NCI-H1930 (cell line): ENCODE data around the gene FERMT2.
"Not testable (repeated sequence)": the region's sequence is repeated elsewhere in the genome, so short reads cannot be mapped to it uniquely, and the experiment has no call there.

Experiments used
- DNase-seq, 2 experiments: peaks; one replicate each; lab custom pipeline; 2025; lab: John Stamatoyannopoulos, UW

FERMT2 gene

GRCh38 chr14:52948039-52948438 lies 2.8 kb downstream of the FERMT2 start:
- DNase-seq: no peak

- DNase-seq: no peak
Observed at GRCh38 chr14:52944254-52944653, 6.6 kb downstream of the FERMT2 start.

DNA sequence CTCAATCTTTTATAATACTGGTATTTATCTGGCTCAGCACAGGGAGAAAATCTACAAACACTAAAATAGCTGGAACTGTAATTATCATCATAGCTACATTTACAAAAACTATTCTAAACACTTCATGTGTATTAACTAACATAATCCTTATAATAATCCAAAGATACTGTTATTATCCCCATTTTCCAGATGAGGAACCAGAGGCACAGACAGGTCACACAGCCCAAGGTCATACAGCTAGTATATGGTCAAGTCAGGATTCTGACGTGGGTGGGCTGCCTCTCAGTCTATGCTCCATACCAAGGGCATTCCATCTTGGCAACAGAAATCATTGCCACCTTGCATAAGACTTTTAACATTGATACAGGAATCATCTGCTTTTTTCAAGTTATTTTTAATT lies 11.4 kb downstream of the FERMT2 start:
- no peak for DNase-seq

DNA sequence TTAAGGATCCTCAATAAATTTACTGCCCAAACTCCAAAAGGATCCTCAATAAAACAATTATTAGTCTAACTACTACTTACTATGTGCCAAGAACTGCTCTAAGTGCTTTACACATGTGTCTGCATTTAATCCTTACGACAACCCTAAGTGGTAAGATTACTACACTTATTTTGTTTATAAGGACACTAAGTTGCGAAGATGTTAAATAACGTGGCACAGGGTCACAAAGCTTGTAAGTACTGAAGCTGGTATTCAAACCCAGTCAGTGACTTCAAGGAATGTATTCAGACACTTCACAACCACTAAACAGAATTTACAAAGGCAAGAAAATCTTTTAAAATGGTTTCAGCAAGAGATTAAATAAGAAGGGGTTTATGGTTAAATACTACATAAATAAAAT lies 13.0 kb downstream of the FERMT2 start:
- no peak for DNase-seq

- no peak for DNase-seq
Observed at GRCh38 chr14:52937306-52937705, 13.5 kb downstream of the FERMT2 start.

DNA sequence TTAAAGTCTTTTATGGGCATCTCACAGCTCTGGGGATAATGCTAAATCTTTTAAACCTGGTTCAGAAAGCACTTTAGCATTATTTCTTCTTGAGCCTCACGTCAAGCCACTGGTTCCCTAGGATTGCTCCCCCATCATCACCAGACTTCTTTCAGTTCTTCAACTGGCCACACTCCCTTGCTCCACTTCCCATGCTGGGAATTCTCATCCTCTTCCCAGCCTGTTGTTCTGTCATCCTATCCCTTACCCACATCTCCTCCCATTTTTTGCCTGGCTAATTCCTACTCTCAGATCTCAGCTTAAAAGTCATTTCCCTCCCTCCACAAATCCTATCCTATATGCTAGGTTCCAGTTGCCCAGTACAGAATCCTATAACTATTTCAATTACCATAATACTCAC lies 14.4 kb downstream of the FERMT2 start:
- no peak for DNase-seq

- DNase-seq: no peak
Observed at GRCh38 chr14:52935833-52936232, 15.0 kb downstream of the FERMT2 start.

DNA sequence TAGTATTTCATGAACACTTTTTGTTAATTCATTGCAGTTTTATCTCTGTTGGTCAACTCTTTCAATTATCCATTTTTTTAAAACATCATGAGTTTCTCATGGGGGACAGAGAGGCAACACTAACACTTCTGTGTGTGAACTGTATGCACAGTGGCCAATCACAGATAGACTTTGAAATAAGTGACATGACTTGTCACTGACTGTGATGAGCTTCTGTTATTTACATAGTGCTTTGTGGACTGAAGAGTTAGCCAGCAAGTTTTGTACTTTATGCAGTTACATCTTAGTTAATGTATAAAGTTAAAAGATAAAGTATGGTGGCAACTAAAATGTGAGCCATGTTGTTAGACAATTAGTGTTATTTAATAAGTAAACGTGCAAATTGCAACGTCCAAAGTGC lies 16.1 kb downstream of the FERMT2 start:
- no peak for DNase-seq

DNA sequence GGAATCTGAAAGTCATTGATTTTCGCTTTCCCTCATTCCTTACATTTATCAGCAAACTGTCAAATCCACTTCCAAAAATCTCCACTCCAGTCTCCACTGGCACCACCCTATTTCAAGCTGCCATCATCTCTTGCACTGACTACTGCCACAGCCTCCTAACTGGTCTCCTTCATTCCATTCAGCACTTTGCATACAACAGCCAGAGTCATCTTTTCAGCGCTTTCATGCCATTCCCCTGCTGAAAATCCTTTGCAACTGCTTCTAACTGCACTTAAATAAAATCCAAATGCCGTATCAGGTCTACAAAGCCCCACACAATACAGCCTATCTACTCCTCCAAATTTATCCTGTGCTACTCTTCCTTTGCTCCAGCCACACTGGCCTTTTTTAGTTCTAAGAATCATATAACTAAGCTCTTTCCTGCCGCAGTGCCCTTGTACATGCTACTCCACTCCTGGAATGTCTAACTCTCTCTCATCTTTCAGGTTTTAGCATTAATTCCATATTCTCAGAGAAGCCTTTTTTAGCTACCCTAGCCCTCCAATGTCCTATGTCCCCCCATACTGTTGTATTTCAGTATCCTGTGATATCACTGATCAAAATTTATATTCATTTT lies 21.6 kb downstream of the FERMT2 start:
- no peak for DNase-seq

DNA sequence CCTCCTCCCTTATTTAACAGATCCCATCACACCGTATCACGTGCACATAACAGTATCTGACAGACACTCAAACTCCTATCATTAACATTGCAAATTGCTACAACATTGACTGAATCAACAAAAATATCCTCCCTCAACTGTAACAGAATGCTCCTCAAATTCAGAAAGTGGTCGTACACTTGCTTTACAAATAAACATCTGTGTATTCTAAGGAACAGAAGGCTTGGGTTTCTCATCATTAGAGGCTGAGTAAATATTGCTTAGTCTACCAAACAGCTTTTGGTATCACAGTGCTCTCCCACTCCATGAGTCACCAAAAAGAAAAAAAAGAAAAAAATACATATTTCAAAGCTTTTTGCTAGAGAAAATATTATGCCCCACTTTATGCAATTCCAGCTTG lies 23.9 kb downstream of the FERMT2 start:
- peak in 1 of 2 experiments; percentile 25 for DNase-seq

DNA sequence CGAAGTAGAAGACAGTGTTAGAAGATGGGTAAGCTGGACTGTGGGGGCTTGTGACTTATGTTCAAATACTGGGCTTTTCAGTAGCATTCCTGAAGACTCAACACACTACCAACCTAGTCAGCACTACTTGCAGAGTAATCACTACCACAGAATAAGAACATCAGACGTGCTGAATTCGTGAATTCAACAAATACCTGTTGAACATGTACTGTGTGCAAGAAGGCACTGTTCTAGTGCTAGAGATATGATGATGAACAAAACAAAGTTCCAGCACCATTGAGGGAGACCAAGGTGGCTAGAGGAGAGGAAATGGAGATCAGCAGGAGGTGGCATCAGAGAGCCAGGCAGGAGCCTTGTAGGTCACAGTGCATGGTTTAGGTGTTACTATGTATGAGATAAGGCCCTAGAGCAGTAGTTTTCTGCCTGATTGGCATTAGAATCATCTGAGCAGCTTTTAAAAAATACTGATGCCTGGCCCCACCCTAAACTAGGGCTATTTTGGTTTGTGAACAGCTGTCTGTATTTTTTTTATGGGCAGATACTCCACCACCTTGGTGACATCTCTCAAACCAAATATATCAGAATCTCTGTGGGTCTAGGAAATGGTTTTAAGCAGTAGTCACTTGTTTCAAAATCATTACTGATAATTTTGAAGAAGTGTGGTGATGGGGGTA lies 26.8 kb downstream of the FERMT2 start:
- DNase-seq: no peak

DNA sequence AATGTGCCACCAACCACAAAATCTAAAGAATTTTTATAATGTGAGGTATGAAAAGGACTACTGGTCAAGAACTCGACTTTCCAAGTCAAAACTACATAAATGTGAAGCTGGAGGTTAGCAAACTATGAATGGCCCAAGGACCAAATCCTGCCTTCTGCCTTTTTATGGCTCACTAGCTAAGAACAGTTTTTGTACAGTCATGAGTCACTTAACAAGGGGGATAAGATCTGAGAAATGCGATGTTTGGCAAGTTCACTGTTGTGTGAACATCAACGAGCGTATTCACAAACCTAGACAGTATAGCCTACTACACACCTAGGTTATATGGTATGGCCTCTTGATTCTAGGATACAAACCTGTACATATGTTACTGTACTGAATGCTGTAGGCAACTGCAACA lies 28.2 kb downstream of the FERMT2 start:
- DNase-seq: no peak

GRCh38 chr14:52922059-52922458 lies 28.8 kb downstream of the FERMT2 start:
- DNase-seq: no peak

- DNase-seq: not testable (repeated sequence)
Observed at GRCh38 chr14:52920411-52920810, 30.4 kb downstream of the FERMT2 start.

DNA sequence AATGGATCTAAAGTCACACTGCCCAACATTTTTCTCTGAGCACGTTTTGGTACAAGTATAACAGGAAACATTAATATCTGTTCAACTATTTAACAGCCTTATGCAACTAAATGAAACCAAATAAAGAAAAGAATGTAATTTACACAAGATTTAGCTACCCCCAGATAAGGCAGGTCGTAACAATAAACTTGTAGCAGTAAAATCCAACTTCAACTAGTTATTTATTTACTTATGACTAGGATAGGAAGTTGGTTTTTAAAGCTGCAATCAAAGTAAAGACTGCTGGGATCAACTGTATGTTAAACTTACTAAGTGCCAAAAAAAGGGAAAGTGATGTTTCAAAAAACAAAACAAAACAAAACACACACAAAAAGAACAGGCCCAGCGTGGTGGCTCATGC lies 30.9 kb downstream of the FERMT2 start:
- no peak for DNase-seq

DNA sequence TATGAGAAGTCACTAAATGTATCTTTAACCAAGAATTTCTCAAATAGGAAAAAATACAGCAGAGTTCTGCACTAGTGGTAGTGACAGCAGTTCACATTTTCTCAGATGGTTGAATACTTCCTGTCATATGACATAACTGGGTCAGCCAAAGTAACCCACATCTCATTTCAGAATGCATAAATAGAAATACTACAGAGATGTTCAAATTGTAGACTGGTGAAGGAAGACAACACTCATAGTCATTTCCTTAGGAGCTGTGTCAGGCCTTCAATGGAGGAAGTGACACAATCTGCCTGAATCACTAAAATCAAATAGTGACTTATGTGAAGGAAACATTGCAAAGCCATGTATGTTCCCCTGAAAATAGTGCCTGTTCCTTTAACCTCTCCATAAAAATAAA lies 32.4 kb downstream of the FERMT2 start:
- DNase-seq: no peak

GRCh38 chr14:52917735-52918134 lies 33.1 kb downstream of the FERMT2 start:
- no peak for DNase-seq

DNA sequence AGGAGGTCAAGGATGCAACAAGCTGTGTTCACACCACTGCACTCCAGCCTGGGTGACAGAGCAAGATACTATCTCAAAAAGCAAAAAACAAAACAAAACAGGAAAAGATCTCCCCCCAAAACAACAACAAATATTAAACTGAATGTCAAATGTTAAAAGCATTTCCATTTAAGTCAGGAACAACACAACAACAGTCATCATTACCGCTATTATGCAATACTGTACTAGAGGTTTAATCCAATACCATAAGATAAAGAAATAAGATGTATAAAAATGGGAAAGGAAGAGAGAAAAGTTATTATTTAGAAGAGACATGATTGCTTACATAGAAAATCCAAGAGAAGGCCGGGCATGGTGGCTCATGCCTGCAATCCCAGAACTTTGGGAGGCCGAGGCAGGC lies 36.6 kb downstream of the FERMT2 start:
- DNase-seq: no peak

- no peak for DNase-seq
Observed at GRCh38 chr14:52913271-52913670, 37.6 kb downstream of the FERMT2 start.

DNA sequence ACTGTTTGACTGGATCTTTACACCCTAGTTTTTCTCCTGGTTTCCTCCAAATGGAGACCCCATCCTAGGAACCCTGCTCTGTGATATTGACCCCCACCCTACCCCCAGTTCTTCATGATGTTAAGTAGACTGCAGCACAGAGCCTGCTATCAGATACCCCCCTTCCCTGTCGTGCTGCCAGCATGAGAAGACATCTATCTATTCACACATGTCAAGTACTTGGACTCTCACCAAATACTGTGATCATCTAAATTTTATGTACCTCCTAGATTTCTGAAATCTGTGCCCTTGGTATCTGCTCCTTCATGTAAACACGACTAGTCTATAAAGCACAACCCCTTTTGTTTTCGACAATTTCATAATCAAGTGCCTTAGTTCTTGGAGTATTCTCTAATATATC lies 38.9 kb downstream of the FERMT2 start:
- no peak for DNase-seq

GRCh38 chr14:52910572-52910971 lies 40.3 kb downstream of the FERMT2 start:
- no peak for DNase-seq

DNA sequence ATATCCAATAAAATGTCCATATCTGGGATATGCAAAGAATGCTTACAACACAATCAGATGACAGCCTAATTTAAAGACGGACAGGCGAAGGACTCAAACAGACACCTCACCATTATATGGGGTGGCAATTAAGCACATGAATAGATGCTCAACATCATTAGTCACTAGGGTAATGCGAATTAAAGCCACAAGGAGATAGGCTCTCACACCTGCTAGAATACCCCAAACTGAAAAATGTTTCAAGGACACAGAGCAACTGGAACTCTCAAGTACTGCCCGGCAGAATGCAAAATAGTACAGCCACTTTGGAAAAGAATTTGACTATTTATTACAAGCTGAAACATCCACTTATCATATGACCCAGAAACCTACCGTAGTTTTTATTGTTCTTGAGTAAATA lies 42.9 kb downstream of the FERMT2 start:
- DNase-seq: no peak

DNA sequence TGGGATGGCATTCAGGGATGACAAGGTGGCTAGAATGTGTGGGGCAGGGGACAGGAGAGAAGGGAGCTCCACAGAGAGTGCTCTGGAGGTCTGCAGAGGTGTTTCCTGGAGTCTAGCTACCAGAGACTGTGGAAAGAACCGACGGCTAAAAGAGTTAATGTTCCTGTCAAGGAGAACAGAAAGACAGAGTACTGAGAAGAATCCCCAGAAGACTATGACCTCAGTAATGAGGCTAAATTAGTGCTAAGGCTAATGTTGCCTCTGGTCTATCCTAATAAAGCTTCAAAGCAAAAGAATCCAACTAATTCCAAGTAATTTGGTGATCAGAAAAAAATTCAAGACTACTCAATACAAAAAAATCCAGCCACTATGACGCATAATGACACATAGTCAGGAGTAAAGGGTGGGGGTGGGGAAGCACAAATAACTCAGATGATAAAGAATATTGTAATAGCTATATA lies 44.7 kb downstream of the FERMT2 start:
- no peak for DNase-seq
